ENCODE measurements around the gene FYN.

GRCh38 chr6:111832833-111833418, 40.3 kb downstream of the FYN start:
- TF ChIP-seq CTCF (IDR thresholded peaks at IDR 0.05; ENCODE audit: insufficient read depth, low read length, poor library complexity, severe bottlenecking) = no peak
- TF ChIP-seq EZH2phosphoT487 (conservative IDR thresholded peaks at IDR 0.05; ENCODE audit: low read length) = no peak

All from SU-DHL-6 (cell line).